ENCODE data around the gene SOX13.

The SOX13 gene

GRCh38 chr1:204102739-204103430 lies 30.0 kb downstream of the SOX13 start:
- peak; percentile 55 for ATAC-seq
- peak; percentile 14 for DNase-seq

GRCh38 chr1:204103431-204103741 lies 30.5 kb downstream of the SOX13 start:
- H3K27me3 Mint-ChIP-seq, result no peaks in the 10 kb centered on the region
- H3K36me3 Mint-ChIP-seq (ENCODE audit: low read depth), result no peaks in the 10 kb centered on the region
- no peak overlapping the region for H3K4me3 Mint-ChIP-seq
- DNase-seq, result no peak
- H3K27ac Mint-ChIP-seq, result peak overlapping the region; percentile 76
- no peaks in the 10 kb centered on the region for H3K9me3 Mint-ChIP-seq
- peaks cover 36% of the 10 kb centered on the region for H3K4me1 Mint-ChIP-seq
- ATAC-seq, result no peak

More at GRCh38 chr1:204102739-204103430, 30.0 kb downstream of the SOX13 start:
- Mint-ChIP-seq H3K4me3 (peak overlapping the region; percentile 35), H3K27ac (peak overlapping the region; percentile 76), H3K4me1 (peaks cover 36% of the 10 kb centered on the region), H3K36me3 (ENCODE audit: low read depth) (no peaks in the 10 kb centered on the region), H3K27me3 (no peaks in the 10 kb centered on the region), H3K9me3 (no peaks in the 10 kb centered on the region)

- Mint-ChIP-seq H3K27ac (peak overlapping the region; percentile 84), H3K4me1 (peaks cover 36% of the 10 kb centered on the region), H3K27me3 (no peaks in the 10 kb centered on the region), H3K4me3 (peak overlapping the region; percentile 62), H3K9me3 (no peaks in the 10 kb centered on the region), H3K36me3 (ENCODE audit: low read depth) (no peaks in the 10 kb centered on the region)
- DNase-seq (peak; percentile 39), ATAC-seq (peak; percentile 59)
Observed at GRCh38 chr1:204104331-204105130, 31.6 kb downstream of the SOX13 start.

- Mint-ChIP-seq H3K27me3 (no peaks in the 10 kb centered on the region), H3K9me3 (no peaks in the 10 kb centered on the region), H3K27ac (peak overlapping the region; percentile 84), H3K4me3 (peak overlapping the region; percentile 62), H3K36me3 (ENCODE audit: low read depth) (no peaks in the 10 kb centered on the region), H3K4me1 (peaks cover 36% of the 10 kb centered on the region)
- no peak for ATAC-seq
- no peak for DNase-seq
Observed at GRCh38 chr1:204105131-204105515, 32.2 kb downstream of the SOX13 start.

- H3K27me3 Mint-ChIP-seq, result no peaks in the 10 kb centered on the region
- H3K9me3 Mint-ChIP-seq, result no peaks in the 10 kb centered on the region
- no peaks in the 10 kb centered on the region for H3K36me3 Mint-ChIP-seq (ENCODE audit: low read depth)
- H3K4me3 Mint-ChIP-seq, result no peak overlapping the region
- H3K4me1 Mint-ChIP-seq, result peaks cover 33% of the 10 kb centered on the region
- DNase-seq (no peak), ATAC-seq (no peak)
- H3K27ac Mint-ChIP-seq, result no peak overlapping the region
Observed at GRCh38 chr1:204106825-204107224, 33.9 kb downstream of the SOX13 start.

GRCh38 chr1:204107892-204108291 lies 35.0 kb downstream of the SOX13 start:
- Mint-ChIP-seq H3K27ac (no peak overlapping the region), H3K36me3 (ENCODE audit: low read depth) (no peaks in the 10 kb centered on the region), H3K27me3 (no peaks in the 10 kb centered on the region), H3K4me3 (no peak overlapping the region), H3K4me1 (peaks cover 23% of the 10 kb centered on the region), H3K9me3 (no peaks in the 10 kb centered on the region)
- DNase-seq (no peak), ATAC-seq (no peak)

- DNase-seq, result no peak
- no peak overlapping the region for H3K27ac Mint-ChIP-seq
- ATAC-seq, result no peak
- peaks cover 17% of the 10 kb centered on the region for H3K4me1 Mint-ChIP-seq
- no peaks in the 10 kb centered on the region for H3K27me3 Mint-ChIP-seq
- H3K36me3 Mint-ChIP-seq (ENCODE audit: low read depth), result no peaks in the 10 kb centered on the region
- no peak overlapping the region for H3K4me3 Mint-ChIP-seq
- H3K9me3 Mint-ChIP-seq, result no peaks in the 10 kb centered on the region
Observed at GRCh38 chr1:204108312-204109141, 35.6 kb downstream of the SOX13 start.

- Mint-ChIP-seq H3K9me3 (no peaks in the 10 kb centered on the region), H3K4me3 (no peak overlapping the region), H3K27ac (no peak overlapping the region), H3K36me3 (ENCODE audit: low read depth) (no peaks in the 10 kb centered on the region), H3K4me1 (peaks cover 13% of the 10 kb centered on the region), H3K27me3 (no peaks in the 10 kb centered on the region)
- DNase-seq, result no peak
- ATAC-seq, result no peak
Observed at GRCh38 chr1:204110894-204111633, 38.1 kb downstream of the SOX13 start.

- peaks cover 13% of the 10 kb centered on the region for H3K4me1 Mint-ChIP-seq
- H3K4me3 Mint-ChIP-seq, result no peak overlapping the region
- H3K9me3 Mint-ChIP-seq, result no peaks in the 10 kb centered on the region
- no peaks in the 10 kb centered on the region for H3K36me3 Mint-ChIP-seq (ENCODE audit: low read depth)
- no peak for ATAC-seq
- no peak for DNase-seq
- no peaks in the 10 kb centered on the region for H3K27me3 Mint-ChIP-seq
- H3K27ac Mint-ChIP-seq, result no peak overlapping the region
Observed at GRCh38 chr1:204112876-204113730, 40.2 kb downstream of the SOX13 start.

GRCh38 chr1:204113896-204114295 lies 41.0 kb downstream of the SOX13 start:
- ATAC-seq (no peak), DNase-seq (no peak)
- H3K36me3 Mint-ChIP-seq (ENCODE audit: low read depth), result no peaks in the 10 kb centered on the region
- peaks cover 13% of the 10 kb centered on the region for H3K4me1 Mint-ChIP-seq
- no peak overlapping the region for H3K4me3 Mint-ChIP-seq
- no peaks in the 10 kb centered on the region for H3K27me3 Mint-ChIP-seq
- no peaks in the 10 kb centered on the region for H3K9me3 Mint-ChIP-seq
- H3K27ac Mint-ChIP-seq, result no peak overlapping the region

- no peaks in the 10 kb centered on the region for H3K36me3 Mint-ChIP-seq (ENCODE audit: low read depth)
- no peaks in the 10 kb centered on the region for H3K9me3 Mint-ChIP-seq
- ATAC-seq (no peak), DNase-seq (no peak)
- H3K27me3 Mint-ChIP-seq, result no peaks in the 10 kb centered on the region
- H3K27ac Mint-ChIP-seq, result no peak overlapping the region
- H3K4me3 Mint-ChIP-seq, result no peak overlapping the region
- H3K4me1 Mint-ChIP-seq, result peaks cover 13% of the 10 kb centered on the region
Observed at GRCh38 chr1:204114606-204115005, 41.7 kb downstream of the SOX13 start.

- no peaks in the 10 kb centered on the region for H3K27me3 Mint-ChIP-seq
- no peaks in the 10 kb centered on the region for H3K9me3 Mint-ChIP-seq
- H3K4me1 Mint-ChIP-seq, result peaks cover 13% of the 10 kb centered on the region
- no peak overlapping the region for H3K4me3 Mint-ChIP-seq
- ATAC-seq (no peak), DNase-seq (no peak)
- H3K36me3 Mint-ChIP-seq (ENCODE audit: low read depth), result no peaks in the 10 kb centered on the region
- no peak overlapping the region for H3K27ac Mint-ChIP-seq
Observed at GRCh38 chr1:204115116-204115515, 42.2 kb downstream of the SOX13 start.

- no peak overlapping the region for H3K27ac Mint-ChIP-seq
- H3K36me3 Mint-ChIP-seq (ENCODE audit: low read depth), result no peaks in the 10 kb centered on the region
- no peak for ATAC-seq
- peaks cover 13% of the 10 kb centered on the region for H3K4me1 Mint-ChIP-seq
- H3K4me3 Mint-ChIP-seq, result no peak overlapping the region
- H3K27me3 Mint-ChIP-seq, result no peaks in the 10 kb centered on the region
- H3K9me3 Mint-ChIP-seq, result no peaks in the 10 kb centered on the region
- no peak for DNase-seq
Observed at GRCh38 chr1:204116539-204116938, 43.6 kb downstream of the SOX13 start.
